A549 (cell line): ENCODE measurements around the gene CUL9. TPM values are rescaled to one million over a fixed set of nuclear protein-coding genes. Genes with fewer than 3 reads are reported as not detected.

ENCODE experiments used
- ATAC-seq, 2 experiments: fragments of 200-7000 bp in 1 of 2; fragments of >200 bp in 1 of 2; cut with Nextera tagmentation in 1 of 2; cut with Tn5 transposase in 1 of 2; 3 replicates each; pipeline versions ENCODE4 v1.8.0 to v1.9.1; 2018 to 2020; ENCODE audit warnings: mild to moderate bottlenecking in 1 of 2, moderate library complexity in 1 of 2
- CTCF ChIA-PET: fragments of 300-600 bp; sonication (Branson Sonifier 250); formaldehyde crosslinking; extraction: SDS; loops from one replicate; lab custom pipeline; 2021; ENCODE audit warnings: antibody characterized with exemption, inconsistent platforms; lab: Yijun Ruan, JAX
- POLR2A ChIA-PET: fragments of 350-600 bp; formaldehyde crosslinking; extraction: SDS; loops from one replicate; lab custom pipeline; 2021; ENCODE audit warnings: antibody characterized with exemption, inconsistent platforms; lab: Yijun Ruan, JAX
- DNase-seq, 2 experiments: peaks; one replicate each; pipeline versions ENCODE4 v3.0.0 to v3.0.0-alpha.2; 2011 to 2016; ENCODE audit warnings: low read depth in 1 of 2, low spot score in 1 of 2
- FAIRE-seq: peaks from 2 replicates; lab custom pipeline; 2011; peaks lifted over from hg19 to GRCh38; lab: Jason Lieb, UNC
- H3K27ac ChIP-seq, 2 experiments: fragments of >200 bp; sonication (Bioruptor Twin); formaldehyde crosslinking; 3 replicates each; pipeline ENCODE4 v1.5.1; 2016 to 2017
- H3K4me1 ChIP-seq: fragments of >200 bp; sonication (Bioruptor Twin); formaldehyde crosslinking; 3 replicates; pipeline ENCODE4 v1.6.1; 2016
- H3K4me2 ChIP-seq: fragments of >200 bp; sonication (Bioruptor Twin); formaldehyde crosslinking; 3 replicates; pipeline ENCODE4 v1.6.1; 2016
- H3K4me3 ChIP-seq: fragments of >200 bp; sonication (Bioruptor Twin); formaldehyde crosslinking; 3 replicates; pipeline ENCODE4 v1.5.1; 2016
- H3K9me3 ChIP-seq: fragments of >200 bp; sonication (Bioruptor Twin); formaldehyde crosslinking; 3 replicates; pipeline ENCODE4 v1.6.1; 2016
- BHLHE40 ChIP-seq: IDR thresholded peaks from 2 replicates; pipeline ENCODE4 v1.6.1; 2012; ENCODE audit warnings: low read depth, low read length, inconsistent platforms
- CBX2 ChIP-seq: fragments of 200-600 bp; sonication (generic); IDR thresholded peaks from 2 replicates; pipeline ENCODE4 v1.6.1; 2016; ENCODE audit warnings: low read depth, mild to moderate bottlenecking, borderline replicate concordance
- CBX8 ChIP-seq: fragments of 200-600 bp; sonication (generic); IDR thresholded peaks from 2 replicates; pipeline ENCODE4 v1.6.1; 2016
- CHD2 ChIP-seq: fragments of 150-350 bp; IDR thresholded peaks from 2 replicates; pipeline ENCODE4 v1.6.1; 2014; ENCODE audit warnings: low read length; ENCODE audit not compliant: partially characterized antibody
- E2F6 ChIP-seq: IDR thresholded peaks from 2 replicates; pipeline ENCODE4 v1.6.1; 2012; ENCODE audit warnings: low read depth, borderline replicate concordance
- EHF ChIP-seq: fragments of 250-450 bp; sonication (Bioruptor Pico); IDR thresholded peaks from 2 replicates; pipeline ENCODE4 v1.5.0; 2020; ENCODE audit warnings: mild to moderate bottlenecking
- EP300 ChIP-seq, 2 experiments: fragments of >200 bp; sonication (Bioruptor Twin); formaldehyde crosslinking; IDR thresholded peaks; 2 replicates in 1 of 2; 3 replicates in 1 of 2; pipeline ENCODE4 v1.6.1; 2016 to 2017
- ESRRA ChIP-seq: fragments of 150-350 bp; IDR thresholded peaks from 2 replicates; pipeline ENCODE4 v1.6.1; 2014; ENCODE audit warnings: mild to moderate bottlenecking, low read length, borderline replicate concordance
- GATA3 ChIP-seq: IDR thresholded peaks from 2 replicates; pipeline ENCODE4 v1.6.1; 2012; ENCODE audit warnings: borderline replicate concordance
- HDAC2 ChIP-seq: fragments of 200-600 bp; sonication (generic); IDR thresholded peaks from 2 replicates; pipeline ENCODE4 v1.6.1; 2016
- HEYL ChIP-seq: fragments of 250-450 bp; sonication (Bioruptor Pico); IDR thresholded peaks from 2 replicates; pipeline ENCODE4 v1.8.0; 2021; ENCODE audit warnings: mild to moderate bottlenecking, moderate library complexity
- HOXA7 ChIP-seq: fragments of 250-450 bp; sonication (Bioruptor Pico); IDR thresholded peaks from 2 replicates; pipeline ENCODE4 v1.5.0; 2020; ENCODE audit warnings: mild to moderate bottlenecking, moderate library complexity
- HOXB13 ChIP-seq: fragments of 250-450 bp; sonication (Bioruptor Pico); IDR thresholded peaks from 2 replicates; pipeline ENCODE4 v1.5.0; 2020; ENCODE audit warnings: low read depth, mild to moderate bottlenecking, moderate library complexity
- HOXB5 ChIP-seq: fragments of 250-450 bp; sonication (Bioruptor Pico); IDR thresholded peaks from 2 replicates; pipeline ENCODE4 v1.5.0; 2020; ENCODE audit warnings: mild to moderate bottlenecking, moderate library complexity
- JUN ChIP-seq, 2 experiments: fragments of >200 bp; sonication (Bioruptor Twin); formaldehyde crosslinking; IDR thresholded peaks; 2 replicates in 1 of 2; 3 replicates in 1 of 2; pipeline ENCODE4 v1.6.1; 2016 to 2017
- MAFK ChIP-seq: fragments of 450-650 bp; IDR thresholded peaks from 2 replicates; pipeline ENCODE4 v1.6.1; 2014; ENCODE audit not compliant: partially characterized antibody
- MAZ ChIP-seq: fragments of 150-350 bp; IDR thresholded peaks from 2 replicates; pipeline ENCODE4 v1.6.1; 2014; ENCODE audit warnings: antibody characterized with exemption, low read depth, low read length, borderline replicate concordance
- NPAS2 ChIP-seq: fragments of 250-450 bp; sonication (Bioruptor Pico); IDR thresholded peaks from 2 replicates; pipeline ENCODE4 v1.8.0; 2022; ENCODE audit warnings: mild to moderate bottlenecking, moderate library complexity, borderline replicate concordance
- RAD21 ChIP-seq, 2 experiments: fragments of >200 bp in 1 of 2; sonication (Bioruptor Twin) in 1 of 2; formaldehyde crosslinking in 1 of 2; IDR thresholded peaks in 1 of 2; conservative IDR thresholded peaks in 1 of 2; 2 replicates in 1 of 2; 3 replicates in 1 of 2; pipeline ENCODE4 v1.6.1; 2012 to 2018; ENCODE audit warnings: inconsistent platforms in 1 of 2
- SREBF2 ChIP-seq: fragments of 450-650 bp; IDR thresholded peaks from 2 replicates; pipeline ENCODE4 v1.6.1; 2014; ENCODE audit warnings: mild to moderate bottlenecking, moderate library complexity
- TP53 ChIP-seq: fragments of 250-450 bp; sonication (Bioruptor Pico); IDR thresholded peaks from 2 replicates; pipeline ENCODE4 v1.5.0; 2021; ENCODE audit warnings: mild to moderate bottlenecking, moderate library complexity
- ZFP36 ChIP-seq: fragments of 450-650 bp; IDR thresholded peaks from 2 replicates; pipeline ENCODE4 v1.6.1; 2014; ENCODE audit warnings: borderline replicate concordance; ENCODE audit not compliant: partially characterized antibody
- ZNF302 ChIP-seq: fragments of 250-450 bp; sonication (Bioruptor Pico); IDR thresholded peaks from 2 replicates; pipeline ENCODE4 v1.9.0; 2021; ENCODE audit warnings: inconsistent platforms, mild to moderate bottlenecking, moderate library complexity
- ZSCAN20 ChIP-seq: fragments of 250-450 bp; sonication (Bioruptor Pico); IDR thresholded peaks from 2 replicates; pipeline ENCODE4 v1.8.0; 2022; ENCODE audit warnings: mild to moderate bottlenecking, moderate library complexity
- WGBS: methylation state at CpG from one replicate; pipeline ENCODE4 v1.1.6; 2017; ENCODE audit errors: missing lambda C conversion rate; 5-methylcytosine and 5-hydroxymethylcytosine counted together
- polyA plus RNA-seq, 4 experiments: library from polyadenylated mRNA; depleted of rRNA in 3 of 4; stranded (reverse); fragments of >200 nt; fragmentation: RNase III in 1 of 4; extraction: RNeasy Plus Mini Kit Qiagen cat#74134 plus additional on column Dnase treatment in 1 of 4; gene quantifications; 2 replicates in 3 of 4; 3 replicates in 1 of 4; pipeline ENCODE4 v1.2.3, GENCODE V29; 2011 to 2017
- TF ChIP-seq, protein P1 (sequence below): IDR thresholded peaks from 2 replicates; pipeline ENCODE4 v1.6.1; 2012

Gene CUL9
- polyA plus RNA-seq, 2 of the 4 experiments (the other 2 are of a cell fraction): 11.3 to 12.5 TPM

DNA sequence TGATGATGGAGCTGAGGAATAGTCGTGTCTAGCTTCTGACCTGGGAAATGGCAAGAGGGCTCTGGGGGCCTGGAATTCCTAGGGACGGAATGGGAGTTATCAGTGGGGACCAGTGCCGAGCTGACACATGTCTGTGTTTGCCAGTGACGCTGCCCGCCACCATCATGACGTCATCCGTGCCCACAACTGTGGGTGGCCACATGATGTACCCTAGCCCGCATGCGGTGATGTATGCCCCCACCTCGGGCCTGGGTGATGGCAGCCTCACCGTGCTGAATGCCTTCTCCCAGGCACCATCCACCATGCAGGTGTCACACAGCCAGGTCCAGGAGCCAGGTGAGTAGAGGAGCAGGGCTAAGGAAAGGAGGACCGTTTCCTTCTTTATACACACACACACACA, 3.8 kb upstream of the CUL9 start:
- H3K4me1 ChIP-seq: peaks cover 33% of the 10 kb centered on the region
- H3K27ac ChIP-seq: no peak overlapping the region
- ChIA-PET CTCF (no interaction called here), POLR2A (no interaction called here)
- no peaks in the 10 kb centered on the region for H3K9me3 ChIP-seq
- TF ChIP-seq BHLHE40: no peak
- TF ChIP-seq SREBF2: no peak
- TF ChIP-seq MAZ: no peak
- no peak for TF ChIP-seq HEYL (CRISPR knock-in tag)
- no peak for TF ChIP-seq NPAS2 (CRISPR knock-in tag)
- TF ChIP-seq HOXB5 (CRISPR knock-in tag): no peak
- no peak for TF ChIP-seq GATA3
- TF ChIP-seq EHF (CRISPR knock-in tag): no peak
- TF ChIP-seq ZFP36: no peak
- no peak overlapping the region for H3K4me3 ChIP-seq
- 91% methylated on average over 9 of the region's 12 CpGs for whole genome bisulfite sequencing
- ATAC-seq (no peak), DNase-seq (no peak), FAIRE-seq (no peak)
- no peak overlapping the region for H3K4me2 ChIP-seq

GRCh38 chr6:43178951-43179830, 2.8 kb upstream of the CUL9 start:
- H3K4me1 ChIP-seq: peaks cover 24% of the 10 kb centered on the region
- POLR2A ChIA-PET: no interaction called here
- no peaks in the 10 kb centered on the region for H3K9me3 ChIP-seq
- FAIRE-seq (no peak), ATAC-seq (no peak), DNase-seq (no peak)
- H3K4me3 ChIP-seq: no peak overlapping the region
- H3K27ac ChIP-seq: no peak overlapping the region
- TF ChIP-seq TP53 (CRISPR knock-in tag) (no peak), HDAC2 (no peak), EP300 (IDR thresholded peaks at IDR 0.05) (no peak), CBX8 (no peak), MAFK (no peak), CHD2 (no peak), JUN (IDR thresholded peaks at IDR 0.05) (no peak), E2F6 (no peak), EHF (CRISPR knock-in tag) (no peak), RAD21 (conservative IDR thresholded peaks at IDR 0.05 in 1 of 2, IDR thresholded peaks at IDR 0.05 in 1 of 2) (no peak), ZNF302 (CRISPR knock-in tag) (no peak), ESRRA (no peak), HOXA7 (CRISPR knock-in tag) (no peak), CBX2 (no peak)
- TF ChIP-seq, protein P1, sequence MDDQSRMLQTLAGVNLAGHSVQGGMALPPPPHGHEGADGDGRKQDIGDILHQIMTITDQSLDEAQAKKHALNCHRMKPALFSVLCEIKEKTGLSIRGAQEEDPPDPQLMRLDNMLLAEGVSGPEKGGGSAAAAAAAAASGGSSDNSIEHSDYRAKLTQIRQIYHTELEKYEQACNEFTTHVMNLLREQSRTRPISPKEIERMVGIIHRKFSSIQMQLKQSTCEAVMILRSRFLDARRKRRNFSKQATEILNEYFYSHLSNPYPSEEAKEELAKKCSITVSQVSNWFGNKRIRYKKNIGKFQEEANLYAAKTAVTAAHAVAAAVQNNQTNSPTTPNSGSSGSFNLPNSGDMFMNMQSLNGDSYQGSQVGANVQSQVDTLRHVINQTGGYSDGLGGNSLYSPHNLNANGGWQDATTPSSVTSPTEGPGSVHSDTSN: no peak
- WGBS: 91% methylated on average over 15 of the region's 20 CpGs
- CTCF ChIA-PET: interaction anchor here (1.4 to 3.5 kb wide), 4 partner anchors 7 to 277 kb away, joined by 3 to 12 read pairs (median 6); partner anchors contain the start of genes SLC22A7 and SRF
- no peak overlapping the region for H3K4me2 ChIP-seq

GRCh38 chr6:43180058-43180457, 1.9 kb upstream of the CUL9 start:
- Histone ChIP-seq H3K9me3 (no peaks in the 10 kb centered on the region), H3K4me2 (no peak overlapping the region), H3K27ac (peak overlapping the region in 1 of 2 experiments; percentile 33; a peak in 1 of 6 replicates), H3K4me3 (no peak overlapping the region), H3K4me1 (peaks cover 19% of the 10 kb centered on the region)
- ATAC-seq (no peak), FAIRE-seq (no peak), DNase-seq (no peak)
- POLR2A ChIA-PET: no interaction called here
- CTCF ChIA-PET: interaction anchor here (0.9 to 3.5 kb wide), 5 partner anchors 8 to 278 kb away, joined by 3 to 12 read pairs (median 5); partner anchors contain the start of genes DNPH1, SLC22A7 and SRF
- 85% methylated on average over 5 of the region's 7 CpGs for WGBS
- TF ChIP-seq HOXB13 (no peak), ZSCAN20 (CRISPR knock-in tag) (no peak)
